Myocyte (in vitro differentiated cells): ENCODE data around the gene SEC16B. TPM values are rescaled to one million over a fixed set of nuclear protein-coding genes. Genes with fewer than 3 reads are reported as not detected.

Experiments
- DNase-seq: peaks from one replicate; pipeline ENCODE4 v3.0.0-alpha.2; 2012; ENCODE audit warnings: low read depth
- total RNA-seq: library from RNA; depleted of rRNA; stranded (reverse); fragments of >200 nt; gene quantifications from 2 replicates; pipeline ENCODE4 v1.2.3, GENCODE V29; 2014

Gene SEC16B
- total RNA-seq, 1 donor from 2014 or later = 3.3 TPM

GRCh38 chr1:177977141-177977540, 7.3 kb upstream of the SEC16B start:
- DNase-seq = no peak

GRCh38 chr1:177976596-177976995, 6.7 kb upstream of the SEC16B start:
- DNase-seq = no peak

GRCh38 chr1:177975588-177976495, 6.0 kb upstream of the SEC16B start:
- peak; percentile 60 for DNase-seq

GRCh38 chr1:177973585-177973984, 3.7 kb upstream of the SEC16B start:
- no peak for DNase-seq

GRCh38 chr1:177969109-177969508, 749 bp downstream of the SEC16B start:
- DNase-seq = no peak

- DNase-seq = no peak
These were observed 3.7 kb downstream of the SEC16B start for GRCh38 chr1:177966199-177966598.

- no peak for DNase-seq
These were observed 4.6 kb downstream of the SEC16B start for GRCh38 chr1:177965293-177965692.

- DNase-seq = no peak
These were observed 5.5 kb downstream of the SEC16B start for GRCh38 chr1:177964336-177964735.

- no peak for DNase-seq
These were observed 8.8 kb downstream of the SEC16B start for GRCh38 chr1:177960939-177961622.

- DNase-seq = peak; percentile 62
These were observed 9.9 kb downstream of the SEC16B start for GRCh38 chr1:177959811-177960515.

GRCh38 chr1:177958092-177958491, 11.8 kb downstream of the SEC16B start:
- no peak for DNase-seq

GRCh38 chr1:177954076-177954475, 15.8 kb downstream of the SEC16B start:
- no peak for DNase-seq

GRCh38 chr1:177953549-177953948, 16.3 kb downstream of the SEC16B start:
- no peak for DNase-seq

GRCh38 chr1:177952691-177953090, 17.2 kb downstream of the SEC16B start:
- DNase-seq = no peak

GRCh38 chr1:177952249-177952648, 17.6 kb downstream of the SEC16B start:
- DNase-seq = no peak

GRCh38 chr1:177950506-177950905, 19.4 kb downstream of the SEC16B start:
- DNase-seq = no peak

GRCh38 chr1:177948336-177948972, 21.4 kb downstream of the SEC16B start:
- peak; percentile 82 for DNase-seq

GRCh38 chr1:177947623-177948022, 22.2 kb downstream of the SEC16B start:
- no peak for DNase-seq

- DNase-seq = peak; percentile 82
These were observed 23.8 kb downstream of the SEC16B start for GRCh38 chr1:177945943-177946650.
